Measurements from ENCODE around the gene CBX6. TPM values are rescaled to one million over a fixed set of nuclear protein-coding genes. Genes with fewer than 3 reads are reported as not detected.

Gene CBX6
- total and polyA plus RNA-seq, 10 of the 15 experiments (the other 5 are each of a cell fraction or from before 2014, with no cell fraction given): 3.6 to 142 (median 37.4) TPM

GRCh38 chr22:38841635-38842034, 30.4 kb downstream of the CBX6 start:
- Histone ChIP-seq H3K27me3 (replicated peaks in 1 of 2; ENCODE audit: control insufficient read depth in 2 of 2, insufficient read depth in 2 of 2, low read length in 1 of 2) (peaks cover 22 to 26% of the 10 kb centered on the region in 2 experiments), H3K27ac (ENCODE audit: control insufficient read depth, insufficient read depth) (no peak overlapping the region), H3K9ac (ENCODE audit: control insufficient read depth, insufficient read depth, low read length) (no peak overlapping the region), H2AFZ (ENCODE audit: control insufficient read depth, low read depth, low read length) (no peak overlapping the region), H4K20me1 (ENCODE audit: control insufficient read depth, insufficient read depth) (no peaks in the 10 kb centered on the region), H3K4me1 (ENCODE audit: control insufficient read depth, insufficient read depth, low read length) (no peaks in the 10 kb centered on the region), H3K36me3 (ENCODE audit: control insufficient read depth in 2 of 2, insufficient read depth in 2 of 2, low read length in 1 of 2) (no peaks in the 10 kb centered on the region), H3K4me2 (ENCODE audit: control insufficient read depth, insufficient read depth) (no peak overlapping the region), H3K79me2 (ENCODE audit: control insufficient read depth, insufficient read depth, low read length) (no peaks in the 10 kb centered on the region), H3K4me3 (no peak overlapping the region), H3K9me3 (replicated peaks; ENCODE audit: control insufficient read depth, insufficient read depth, low read length) (no peaks in the 10 kb centered on the region)
- no peak for TF ChIP-seq ZNF622 (IDR thresholded peaks at IDR 0.05)
- TF ChIP-seq SP1 (IDR thresholded peaks at IDR 0.05; ENCODE audit: low read depth, low read length): no peak
- no peak for TF ChIP-seq SIX5 (IDR thresholded peaks at IDR 0.05; ENCODE audit: low read depth, low read length, severe bottlenecking)
- no peak for TF ChIP-seq E2F8 (IDR thresholded peaks at IDR 0.05; ENCODE audit: low read depth, partially characterized antibody)
- TF ChIP-seq ELK1 (IDR thresholded peaks at IDR 0.05; ENCODE audit: low read depth, low read length): no peak
- TF ChIP-seq NFYB (IDR thresholded peaks at IDR 0.05; ENCODE audit: insufficient read depth, low read depth, low read length): no peak
- TF ChIP-seq SIN3A (IDR thresholded peaks at IDR 0.05; ENCODE audit: low read depth, low read length): no peak
- TF ChIP-seq GATAD2B (conservative IDR thresholded peaks at IDR 0.05; ENCODE audit: low read depth): no peak
- no peak for TF ChIP-seq NBN (IDR thresholded peaks at IDR 0.05)
- TF ChIP-seq BCL3 (IDR thresholded peaks at IDR 0.05; ENCODE audit: borderline replicate concordance, insufficient read depth, low read depth, low read length, poor library complexity, severe bottlenecking): no peak
- TF ChIP-seq CBX5 (IDR thresholded peaks at IDR 0.05; ENCODE audit: low read depth): no peak
- TF ChIP-seq STAT3 (IDR thresholded peaks at IDR 0.05; ENCODE audit: low read depth, low read length): no peak
- no peak for TF ChIP-seq USF1 (IDR thresholded peaks at IDR 0.05; ENCODE audit: borderline replicate concordance, extremely low read length, insufficient read depth, low read depth, low read length)
- no peak for TF ChIP-seq HCFC1 (IDR thresholded peaks at IDR 0.05; ENCODE audit: low read length)
- TF ChIP-seq CBFB (IDR thresholded peaks at IDR 0.05; ENCODE audit: low read depth): no peak
- no peak for TF ChIP-seq SREBF1 (IDR thresholded peaks at IDR 0.05; ENCODE audit: low read length)
- no peak for TF ChIP-seq HDAC2 (IDR thresholded peaks at IDR 0.05)
- POLR2A ChIA-PET: interaction anchor here (0.6 kb wide), 1 partner anchor 635 kb away, joined by 3 read pairs; no protein-coding TSS in a partner anchor
- no peak for ATAC-seq
- intact Hi-C loops (cut with micrococcal nuclease; ENCODE audit: unreplicated experiment) (no loop called here), in situ Hi-C loops (cut with MboI) (no loop called here)
- CTCF ChIA-PET: interaction anchor here (1.0 kb wide), 1 partner anchor 28 kb away, joined by 3 read pairs; no protein-coding TSS in a partner anchor
- WGBS (ENCODE audit: insufficient coverage, insufficient replicate concordance, low lambda C conversion rate, missing lambda C conversion rate): 2% methylated on average over 5 of the region's 5 CpGs
- SMC1A ChIA-PET (ENCODE audit: uncharacterized antibody, unreplicated experiment): no interaction called here
- DNase-seq (ENCODE audit: low read depth, low spot score): no peak
- RAD21 ChIA-PET (ENCODE audit: unreplicated experiment): no interaction called here
- no peak for FAIRE-seq
- no TSS peak for BruUV-seq (replicated peaks)
